Kidney (tissue), 14 donors: ENCODE data around the gene HHATL. TPM values are rescaled to one million over a fixed set of nuclear protein-coding genes. Genes with fewer than 3 reads are reported as not detected.

Experiments
- DNase-seq, 5 donors: peaks; one replicate each; pipeline ENCODE4 v3.0.0-alpha.2; 2013 to 2020
- FAIRE-seq: peaks from 2 replicates; lab custom pipeline; 2012; peaks lifted over from hg19 to GRCh38; lab: Jason Lieb, UNC
- H3K27ac ChIP-seq, 2 donors: one replicate each; pipeline ENCODE4 v1.7.0; 2013; ENCODE audit warnings: low read depth in 2 of 2, low read length in 2 of 2, inconsistent platforms in 1 of 2
- H3K27me3 ChIP-seq: one replicate; pipeline ENCODE4 v1.7.1; 2013; ENCODE audit warnings: low read length, inconsistent platforms; ENCODE audit not compliant: control insufficient read depth, insufficient read depth
- H3K36me3 ChIP-seq, 3 donors: one replicate each; pipeline versions ENCODE4 v1.7.0 to v1.7.1; 2013; ENCODE audit warnings: low read length in 3 of 3, control low read depth in 1 of 3, inconsistent platforms in 1 of 3; ENCODE audit not compliant: insufficient read depth in 3 of 3, control insufficient read depth in 2 of 3
- H3K4me1 ChIP-seq, 3 donors: one replicate each; pipeline versions ENCODE4 v1.7.0 to v1.7.1; 2013; ENCODE audit warnings: low read length in 3 of 3, inconsistent platforms in 1 of 3, low read depth in 1 of 3; ENCODE audit not compliant: control insufficient read depth in 2 of 3, insufficient read depth in 2 of 3
- H3K4me3 ChIP-seq, 3 donors: one replicate each; pipeline versions ENCODE4 v1.7.0 to v1.8.1; 2013; ENCODE audit warnings: low read length in 3 of 3, control low read depth in 1 of 3, inconsistent platforms in 1 of 3
- H3K9ac ChIP-seq, 3 donors: one replicate each; pipeline versions ENCODE4 v1.7.0 to v1.7.1; 2013; ENCODE audit warnings: low read length in 3 of 3, control low read depth in 1 of 3, inconsistent platforms in 1 of 3
- H3K9me3 ChIP-seq, 3 donors: one replicate each; pipeline versions ENCODE4 v1.7.0 to v1.7.1; 2013; ENCODE audit warnings: low read length in 3 of 3, control low read depth in 1 of 3, inconsistent platforms in 1 of 3; ENCODE audit not compliant: control insufficient read depth in 2 of 3, insufficient read depth in 1 of 3
- CTCF ChIP-seq: IDR thresholded peaks from 3 replicates; pipeline ENCODE4 v1.5.1; 2012; ENCODE audit warnings: mild to moderate bottlenecking, moderate library complexity, borderline replicate concordance; ENCODE audit not compliant: insufficient read depth; ENCODE audit errors: extremely low read depth
- intact Hi-C: fragments of 100-400 bp; cut with DNase I; formaldehyde crosslinking; loops from one replicate; pipeline ENCODE4 v1.11.1; 2022
- polyA plus RNA-seq: library from polyadenylated mRNA; stranded (reverse); fragments of 350-450 nt; fragmentation: Illumina TruSeq; extraction: RNeasy Lipid Tissue Mini Kit (QIAGEN cat#74804); gene quantifications from one replicate; pipeline ENCODE4 v1.2.3, GENCODE V29; 2014; ENCODE audit warnings: low read depth, low replicate concordance; ENCODE audit not compliant: insufficient read depth
- total RNA-seq: library from RNA; stranded (reverse); fragmentation: NEBNext Ultra II Directional; extraction: Animal tissue kit (Norgen Biotek cat#: 25700); gene quantifications from one replicate; pipeline ENCODE4 v1.2.1, GENCODE V29; 2021
- donor health status: control.
- donor health status: control.
- donor health status: control.
- donor health status: control.
- donor health status: control.
- donor health status: DM: yes; HTN: yes; CAD: no.
- donor health status: Normal renal cell carcinoma (clear cell type).

Gene HHATL
- total and polyA plus RNA-seq, 2 donors from 2014 or later = not detected

- H3K4me3 ChIP-seq = no peak overlapping the region
- no peak overlapping the region for H3K27ac ChIP-seq
- H3K9me3 ChIP-seq = no peaks in the 10 kb centered on the region
- H3K4me1 ChIP-seq = no peaks in the 10 kb centered on the region
- H3K27me3 ChIP-seq = no peaks in the 10 kb centered on the region
- no peak for FAIRE-seq
- H3K9ac ChIP-seq = no peak overlapping the region
- TF ChIP-seq CTCF = no peak
- no peak for DNase-seq
- intact Hi-C loops = no loop called here
- H3K36me3 ChIP-seq = no peaks in the 10 kb centered on the region
Measured at GRCh38 chr3:42736081-42736480, 33.5 kb upstream of the HHATL start.

GRCh38 chr3:42735615-42736014, 33.0 kb upstream of the HHATL start:
- H3K9me3 ChIP-seq = no peaks in the 10 kb centered on the region
- FAIRE-seq (no peak), DNase-seq (no peak)
- intact Hi-C loops = no loop called here
- no peak overlapping the region for H3K27ac ChIP-seq
- H3K4me3 ChIP-seq = no peak overlapping the region
- no peaks in the 10 kb centered on the region for H3K27me3 ChIP-seq
- TF ChIP-seq CTCF = no peak
- no peaks in the 10 kb centered on the region for H3K36me3 ChIP-seq
- no peaks in the 10 kb centered on the region for H3K4me1 ChIP-seq
- no peak overlapping the region for H3K9ac ChIP-seq

GRCh38 chr3:42735019-42735418, 32.4 kb upstream of the HHATL start:
- Histone ChIP-seq H3K36me3 (no peaks in the 10 kb centered on the region), H3K27me3 (no peaks in the 10 kb centered on the region), H3K4me1 (no peaks in the 10 kb centered on the region), H3K9me3 (no peaks in the 10 kb centered on the region), H3K27ac (no peak overlapping the region), H3K9ac (no peak overlapping the region), H3K4me3 (no peak overlapping the region)
- no peak for TF ChIP-seq CTCF
- peak in 1 of 5 donors; percentile 29 for DNase-seq
- no peak for FAIRE-seq
- intact Hi-C loops = no loop called here

- no peak for TF ChIP-seq CTCF
- intact Hi-C loops = no loop called here
Measured at GRCh38 chr3:42734263-42734860, 31.8 kb upstream of the HHATL start.

More at GRCh38 chr3:42734263-42734860, 31.8 kb upstream of the HHATL start:
- FAIRE-seq (no peak), DNase-seq (no peak)
- Histone ChIP-seq H3K4me3 (no peak overlapping the region), H3K27me3 (no peaks in the 10 kb centered on the region), H3K4me1 (no peaks in the 10 kb centered on the region), H3K36me3 (no peaks in the 10 kb centered on the region), H3K27ac (no peak overlapping the region), H3K9me3 (no peaks in the 10 kb centered on the region), H3K9ac (no peak overlapping the region)
